ENCODE measurements around the gene C14orf93.
"Not testable (repeated sequence)": the region's sequence is repeated elsewhere in the genome, so short reads cannot be mapped to it uniquely, and the experiment has no call there.

C14orf93 gene

GRCh38 chr14:22966783-22967269, 43.1 kb downstream of the C14orf93 start:
- Histone ChIP-seq H4K91ac (ENCODE audit: low read length) (no peak overlapping the region), H3K9me3 (ENCODE audit: control insufficient read depth, low read length) (no peaks in the 10 kb centered on the region), H3K18ac (ENCODE audit: low read depth in 1 of 2, low read length in 2 of 2) (no peak overlapping the region), H3K4me1 (ENCODE audit: control insufficient read depth, insufficient read depth, low read depth, low read length) (no peaks in the 10 kb centered on the region), H2BK120ac (ENCODE audit: low read depth, low read length) (no peak overlapping the region), H3K27me3 (ENCODE audit: control insufficient read depth in 1 of 2, insufficient read depth in 1 of 2, low read length in 2 of 2) (no peaks in the 10 kb centered on the region), H3K79me1 (replicated peaks; ENCODE audit: low read length, poor library complexity, severe bottlenecking) (no peaks in the 10 kb centered on the region), H4K8ac (ENCODE audit: low read length) (no peak overlapping the region), H2AFZ (ENCODE audit: low read depth, low read length) (no peak overlapping the region), H2BK12ac (ENCODE audit: low read length in 2 of 2) (no peak overlapping the region), H3K27ac (ENCODE audit: low read length, poor library complexity, severe bottlenecking) (no peak overlapping the region), H2AK5ac (ENCODE audit: low read length, severe bottlenecking) (no peak overlapping the region), H3K4me3 (ENCODE audit: insufficient read depth in 1 of 2, low read depth in 1 of 2, low read length in 2 of 2) (no peak overlapping the region), H3K4me2 (ENCODE audit: low read length, poor library complexity, severe bottlenecking) (no peak overlapping the region), H3K36me3 (ENCODE audit: control insufficient read depth in 1 of 2, insufficient read depth in 2 of 2, low read depth in 1 of 2, low read length in 2 of 2) (peaks cover 0 to 13% of the 10 kb centered on the region in 2 experiments), H3K23ac (ENCODE audit: low read length in 2 of 2) (no peak overlapping the region), H2BK15ac (ENCODE audit: low read depth, poor library complexity, severe bottlenecking) (no peak overlapping the region), H3K9ac (ENCODE audit: low read length) (no peak overlapping the region), H2BK5ac (ENCODE audit: low read depth, low read length, poor library complexity, severe bottlenecking) (no peak overlapping the region), H3K4ac (ENCODE audit: low read depth in 1 of 2, low read length in 2 of 2) (no peak overlapping the region), H3K14ac (ENCODE audit: low read length in 2 of 2) (no peak overlapping the region)
- DNase-seq, result no peak
- 83% methylated on average over 3 of the region's 4 CpGs for WGBS

GRCh38 chr14:22965916-22966782, 43.8 kb downstream of the C14orf93 start:
- Histone ChIP-seq H3K36me3 (ENCODE audit: control insufficient read depth in 1 of 2, insufficient read depth in 2 of 2, low read depth in 1 of 2, low read length in 2 of 2) (peaks cover 0 to 13% of the 10 kb centered on the region in 2 experiments), H2BK15ac (ENCODE audit: low read depth, poor library complexity, severe bottlenecking) (peak overlapping the region; percentile 28)
- H3K14ac ChIP-seq (ENCODE audit: low read length in 2 of 2); H3K9me3 ChIP-seq (ENCODE audit: control insufficient read depth, low read length); H3K4me3 ChIP-seq (ENCODE audit: insufficient read depth in 1 of 2, low read depth in 1 of 2, low read length in 2 of 2); H3K4ac ChIP-seq (ENCODE audit: low read depth in 1 of 2, low read length in 2 of 2); H3K23ac ChIP-seq (ENCODE audit: low read length in 2 of 2); H3K18ac ChIP-seq (ENCODE audit: low read depth in 1 of 2, low read length in 2 of 2); DNase-seq; H4K8ac ChIP-seq (ENCODE audit: low read length); H2AK5ac ChIP-seq (ENCODE audit: low read length, severe bottlenecking); H3K27ac ChIP-seq (ENCODE audit: low read length, poor library complexity, severe bottlenecking); H2BK120ac ChIP-seq (ENCODE audit: low read depth, low read length); H3K4me1 ChIP-seq (ENCODE audit: control insufficient read depth, insufficient read depth, low read depth, low read length); H3K9ac ChIP-seq (ENCODE audit: low read length); H2BK5ac ChIP-seq (ENCODE audit: low read depth, low read length, poor library complexity, severe bottlenecking); H3K79me1 ChIP-seq (replicated peaks; ENCODE audit: low read length, poor library complexity, severe bottlenecking); H2AFZ ChIP-seq (ENCODE audit: low read depth, low read length); H3K4me2 ChIP-seq (ENCODE audit: low read length, poor library complexity, severe bottlenecking); H4K91ac ChIP-seq (ENCODE audit: low read length); H2BK12ac ChIP-seq (ENCODE audit: low read length in 2 of 2); H3K27me3 ChIP-seq (ENCODE audit: control insufficient read depth in 1 of 2, insufficient read depth in 1 of 2, low read length in 2 of 2): not testable (repeated sequence)
- WGBS, result 87% methylated on average over 12 of the region's 15 CpGs

- 96% methylated on average over 3 of the region's 6 CpGs for WGBS
Observed at GRCh38 chr14:22962061-22962676, 47.8 kb downstream of the C14orf93 start.

More at GRCh38 chr14:22962061-22962676, 47.8 kb downstream of the C14orf93 start:
- no peak for DNase-seq
- Histone ChIP-seq H3K23ac (ENCODE audit: low read length in 2 of 2) (no peak overlapping the region), H3K4me3 (ENCODE audit: insufficient read depth in 1 of 2, low read depth in 1 of 2, low read length in 2 of 2) (no peak overlapping the region), H4K8ac (ENCODE audit: low read length) (no peak overlapping the region), H3K9me3 (ENCODE audit: control insufficient read depth, low read length) (no peaks in the 10 kb centered on the region), H3K18ac (ENCODE audit: low read depth in 1 of 2, low read length in 2 of 2) (no peak overlapping the region), H2BK15ac (ENCODE audit: low read depth, poor library complexity, severe bottlenecking) (no peak overlapping the region), H2BK12ac (ENCODE audit: low read length in 2 of 2) (no peak overlapping the region), H3K4me1 (ENCODE audit: control insufficient read depth, insufficient read depth, low read depth, low read length) (no peaks in the 10 kb centered on the region), H3K4ac (ENCODE audit: low read depth in 1 of 2, low read length in 2 of 2) (no peak overlapping the region), H3K14ac (ENCODE audit: low read length in 2 of 2) (no peak overlapping the region), H2AFZ (ENCODE audit: low read depth, low read length) (no peak overlapping the region), H2AK5ac (ENCODE audit: low read length, severe bottlenecking) (no peak overlapping the region), H4K91ac (ENCODE audit: low read length) (no peak overlapping the region), H2BK120ac (ENCODE audit: low read depth, low read length) (no peak overlapping the region), H3K79me1 (replicated peaks; ENCODE audit: low read length, poor library complexity, severe bottlenecking) (no peaks in the 10 kb centered on the region), H3K9ac (ENCODE audit: low read length) (no peak overlapping the region), H2BK5ac (ENCODE audit: low read depth, low read length, poor library complexity, severe bottlenecking) (no peak overlapping the region), H3K36me3 (ENCODE audit: control insufficient read depth in 1 of 2, insufficient read depth in 2 of 2, low read depth in 1 of 2, low read length in 2 of 2) (no peaks in the 10 kb centered on the region), H3K4me2 (ENCODE audit: low read length, poor library complexity, severe bottlenecking) (no peak overlapping the region), H3K27me3 (ENCODE audit: control insufficient read depth in 1 of 2, insufficient read depth in 1 of 2, low read length in 2 of 2) (no peaks in the 10 kb centered on the region), H3K27ac (ENCODE audit: low read length, poor library complexity, severe bottlenecking) (no peak overlapping the region)

Data from mesenchymal stem cell (in vitro differentiated cells and primary cell).